GM23248 (cell line): ENCODE measurements around the gene CCBE1. TPM values are rescaled to one million over a fixed set of nuclear protein-coding genes. Genes with fewer than 3 reads are reported as not detected.
A peak's percentile ranks its signal among the peaks of the same experiment; 100 is the strongest.

ENCODE experiments used
- DNase-seq: peaks from one replicate; pipeline ENCODE4 v3.0.0-alpha.2; 2015
- H2AFZ ChIP-seq: fragments of 200-600 bp; sonication (generic); 2 replicates; pipeline ENCODE4 v1.6.1; 2016; ENCODE audit warnings: antibody characterized with exemption
- H3F3A ChIP-seq: fragments of 200-600 bp; sonication (generic); 2 replicates; pipeline ENCODE4 v1.6.1; 2016; ENCODE audit warnings: mild to moderate bottlenecking, antibody characterized with exemption, mixed run types; ENCODE audit not compliant: insufficient read depth
- H3K27ac ChIP-seq: fragments of 200-600 bp; sonication (generic); 2 replicates; pipeline ENCODE4 v1.5.1; 2016; ENCODE audit warnings: mild to moderate bottlenecking
- H3K27me3 ChIP-seq: fragments of 200-600 bp; sonication (generic); replicated peaks from 2 replicates; pipeline ENCODE4 v1.6.1; 2016; ENCODE audit warnings: mild to moderate bottlenecking; ENCODE audit not compliant: insufficient read depth
- H3K36me3 ChIP-seq: fragments of 200-600 bp; sonication (generic); 2 replicates; pipeline ENCODE4 v1.6.1; 2016; ENCODE audit warnings: low read depth, mild to moderate bottlenecking
- H3K4me1 ChIP-seq: fragments of 200-600 bp; sonication (generic); 2 replicates; pipeline ENCODE4 v1.6.1; 2016; ENCODE audit warnings: mild to moderate bottlenecking; ENCODE audit not compliant: insufficient read depth
- H3K4me2 ChIP-seq: fragments of 200-600 bp; sonication (generic); one replicate; pipeline ENCODE4 v1.6.1; 2016; ENCODE audit warnings: mild to moderate bottlenecking; ENCODE audit not compliant: unreplicated experiment
- H3K4me3 ChIP-seq: fragments of 200-600 bp; sonication (generic); 2 replicates; pipeline ENCODE4 v1.5.1; 2016; ENCODE audit warnings: mild to moderate bottlenecking
- H3K79me2 ChIP-seq: fragments of 200-600 bp; sonication (generic); 2 replicates; pipeline ENCODE4 v1.6.1; 2016; ENCODE audit warnings: mild to moderate bottlenecking; ENCODE audit not compliant: insufficient read depth
- H3K9ac ChIP-seq: fragments of 200-600 bp; sonication (generic); 2 replicates; pipeline ENCODE4 v1.6.1; 2016; ENCODE audit warnings: mild to moderate bottlenecking
- H3K9me2 ChIP-seq: fragments of 200-600 bp; sonication (generic); 2 replicates; pipeline ENCODE4 v1.6.1; 2016; ENCODE audit warnings: mixed run types, mild to moderate bottlenecking, moderate library complexity; ENCODE audit not compliant: insufficient read depth
- H3K9me3 ChIP-seq: fragments of 200-600 bp; sonication (generic); one replicate; pipeline ENCODE4 v1.6.1; 2017; ENCODE audit warnings: low read depth
- H4K20me1 ChIP-seq: fragments of 200-600 bp; sonication (generic); 2 replicates; pipeline ENCODE4 v1.6.0; 2016; ENCODE audit not compliant: insufficient read depth
- EZH2 ChIP-seq: fragments of 200-600 bp; sonication (generic); IDR thresholded peaks from 2 replicates; pipeline ENCODE4 v1.6.1; 2018; ENCODE audit warnings: antibody characterized with exemption, mild to moderate bottlenecking; ENCODE audit not compliant: insufficient read depth, poor library complexity, severe bottlenecking
- EZH2phosphoT487 ChIP-seq: fragments of 200-600 bp; sonication (generic); IDR thresholded peaks from 2 replicates; pipeline ENCODE4 v1.6.1; 2018; ENCODE audit warnings: antibody characterized with exemption, moderate library complexity, mild to moderate bottlenecking, low read depth; ENCODE audit not compliant: insufficient read depth
- WGBS, 2 experiments: methylation state at CpG; one replicate each; pipeline ENCODE4 v1.1.6; 2015 to 2017; ENCODE audit warnings: low lambda C conversion rate in 2 of 2, low coverage in 1 of 2; ENCODE audit errors: missing lambda C conversion rate in 2 of 2; 5-methylcytosine and 5-hydroxymethylcytosine counted together
- in situ Hi-C: fragments of 300-500 bp; cut with MboI; formaldehyde crosslinking; loops from 2 replicates; pipeline ENCODE4 v1.15.0; 2020
- polyA plus RNA-seq: library from polyadenylated mRNA; unstranded; fragments of >200 nt; fragmentation: Nextera tagmentation; extraction: Ambion mirVana; gene quantifications from 2 replicates; pipeline ENCODE4 v1.2.1, GENCODE V29; 2016
- total RNA-seq: library from RNA; depleted of rRNA; stranded (reverse); fragments of >200 nt; shearing (Covaris generic); gene quantifications from 2 replicates; pipeline ENCODE4 v1.2.3, GENCODE V29; 2014

CCBE1 gene
- total and polyA plus RNA-seq, 2 experiments from 2014 or later = 16.6 to 33.6 TPM

GRCh38 chr18:59446012-59446411, 251.2 kb downstream of the CCBE1 start:
- H3K36me3 ChIP-seq = no peaks in the 10 kb centered on the region
- WGBS, 2 experiments = 58 to 63% methylated on average over 1 of the region's 1 CpG
- H3K27ac ChIP-seq = no peak overlapping the region
- no peaks in the 10 kb centered on the region for H3K27me3 ChIP-seq
- in situ Hi-C loops = no loop called here
- H3K4me2 ChIP-seq = no peak overlapping the region
- H4K20me1 ChIP-seq = no peaks in the 10 kb centered on the region
- H3K9me3 ChIP-seq = no peaks in the 10 kb centered on the region
- DNase-seq = peak; percentile 52
- no peak for TF ChIP-seq EZH2phosphoT487
- TF ChIP-seq EZH2 = no peak
- no peaks in the 10 kb centered on the region for H3K4me1 ChIP-seq
- no peaks in the 10 kb centered on the region for H3K9me2 ChIP-seq
- no peak overlapping the region for H2AFZ ChIP-seq
- no peak overlapping the region for H3K4me3 ChIP-seq
- no peaks in the 10 kb centered on the region for H3K79me2 ChIP-seq
- H3F3A ChIP-seq = peaks cover 10% of the 10 kb centered on the region; the same call in 1 of the 2 replicates
- H3K9ac ChIP-seq = no peak overlapping the region

DNA sequence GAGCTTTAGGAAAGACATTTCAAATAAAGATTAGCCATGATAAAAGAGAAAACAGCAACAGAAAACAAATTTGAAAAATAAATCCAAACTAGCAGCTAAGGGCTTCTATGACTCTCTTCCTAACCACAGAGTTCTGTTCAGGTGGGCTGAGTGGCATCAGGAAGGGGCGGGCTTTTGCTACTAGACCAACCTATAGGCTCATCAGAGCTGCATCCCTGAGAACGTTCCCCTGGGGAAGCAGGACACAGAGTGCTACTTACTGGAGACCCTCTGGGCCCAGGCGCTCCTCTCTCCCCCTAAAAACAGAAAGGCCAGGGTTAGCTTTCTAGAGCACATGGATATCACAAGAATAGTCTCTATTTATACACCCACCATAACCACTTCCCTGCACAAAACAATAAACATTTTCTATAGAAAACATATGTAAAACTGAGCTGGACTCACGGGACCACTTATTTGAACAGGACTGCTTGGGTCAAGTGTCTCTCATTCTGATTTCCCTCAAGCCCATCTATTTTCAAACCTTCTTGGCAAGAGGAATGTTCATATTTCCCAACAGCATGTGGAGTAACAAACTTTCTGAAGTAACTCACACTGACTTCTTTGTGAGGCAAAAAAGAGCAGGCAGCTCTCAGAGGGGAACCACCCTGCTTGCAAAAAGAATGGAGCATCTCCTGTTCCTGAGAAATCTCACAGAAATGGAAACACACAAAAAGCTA, 259.2 kb downstream of the CCBE1 start:
- H3K36me3 ChIP-seq = no peaks in the 10 kb centered on the region
- H3K4me3 ChIP-seq = no peak overlapping the region
- H3K9ac ChIP-seq = no peak overlapping the region
- no peak for DNase-seq
- WGBS, 2 experiments = 75 to 79% methylated on average over 4 of the region's 4 CpGs
- H3K27ac ChIP-seq = no peak overlapping the region
- no peaks in the 10 kb centered on the region for H4K20me1 ChIP-seq
- in situ Hi-C loops = no loop called here
- no peaks in the 10 kb centered on the region for H3K4me1 ChIP-seq
- no peaks in the 10 kb centered on the region for H3K9me3 ChIP-seq
- TF ChIP-seq EZH2 = no peak
- H3F3A ChIP-seq = no peaks in the 10 kb centered on the region
- H3K79me2 ChIP-seq = no peaks in the 10 kb centered on the region
- H2AFZ ChIP-seq = no peak overlapping the region
- no peaks in the 10 kb centered on the region for H3K27me3 ChIP-seq
- H3K9me2 ChIP-seq = no peaks in the 10 kb centered on the region
- H3K4me2 ChIP-seq = no peak overlapping the region

DNA sequence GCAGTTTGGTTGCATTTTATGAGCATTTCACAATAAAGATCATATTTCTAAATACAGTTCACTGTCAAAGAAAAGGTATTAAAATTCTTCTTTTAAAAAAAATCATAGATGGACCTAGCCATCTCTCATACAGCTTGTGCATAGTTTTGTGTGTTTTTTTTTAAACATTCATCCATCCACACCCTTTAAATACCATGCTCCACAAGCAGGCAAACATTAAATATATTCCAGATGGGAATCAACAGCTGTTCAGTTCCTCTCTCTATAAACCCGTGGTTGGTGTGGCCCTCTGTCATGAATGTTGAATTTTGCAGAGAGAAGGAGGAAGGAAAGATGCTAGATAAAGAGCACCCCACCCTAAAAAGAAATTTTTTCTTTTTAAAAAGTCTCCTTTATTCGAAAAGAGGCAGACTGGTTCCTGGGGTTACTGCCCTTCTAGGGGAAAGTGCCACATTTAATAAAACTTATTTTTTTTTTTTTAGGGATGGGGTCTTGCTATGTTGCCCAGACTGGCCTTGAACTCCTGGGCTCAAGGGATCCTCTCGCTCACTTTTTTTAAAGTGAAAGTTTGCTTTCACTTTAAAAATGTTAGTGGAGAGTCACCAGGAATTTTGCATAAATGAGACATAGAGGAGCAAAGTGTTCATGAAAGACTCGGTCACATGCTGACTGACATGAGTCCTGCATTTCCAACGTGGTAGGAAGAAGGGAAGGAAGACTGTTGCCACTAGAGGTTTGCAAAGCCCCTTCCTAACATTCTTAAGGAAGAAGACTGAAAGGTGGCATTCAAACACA, 264.2 kb downstream of the CCBE1 start:
- Histone ChIP-seq H3K36me3 (no peaks in the 10 kb centered on the region), H3K4me3 (no peak overlapping the region), H3K9me2 (no peaks in the 10 kb centered on the region), H3K27me3 (no peaks in the 10 kb centered on the region), H2AFZ (no peak overlapping the region), H4K20me1 (no peaks in the 10 kb centered on the region), H3K27ac (no peak overlapping the region), H3K9ac (no peak overlapping the region), H3K9me3 (no peaks in the 10 kb centered on the region), H3K79me2 (no peaks in the 10 kb centered on the region), H3K4me2 (no peak overlapping the region), H3K4me1 (no peaks in the 10 kb centered on the region), H3F3A (no peaks in the 10 kb centered on the region)
- TF ChIP-seq EZH2 (no peak), EZH2phosphoT487 (no peak)
- peak; percentile 18 for DNase-seq
- WGBS, 2 experiments = 33 to 36% methylated on average over 5 of the region's 5 CpGs
- in situ Hi-C loops = no loop called here

- no peaks in the 10 kb centered on the region for H4K20me1 ChIP-seq
- H3K4me2 ChIP-seq = no peak overlapping the region
- H3K4me1 ChIP-seq = no peaks in the 10 kb centered on the region
- H3K9me3 ChIP-seq = no peaks in the 10 kb centered on the region
- 70 to 71% methylated on average over 1 of the region's 1 CpG for WGBS, 2 experiments
- H3F3A ChIP-seq = no peaks in the 10 kb centered on the region
- no peak for TF ChIP-seq EZH2phosphoT487
- no peak for TF ChIP-seq EZH2
- no peaks in the 10 kb centered on the region for H3K27me3 ChIP-seq
- H3K27ac ChIP-seq = no peak overlapping the region
- no peak overlapping the region for H3K9ac ChIP-seq
- H3K9me2 ChIP-seq = no peaks in the 10 kb centered on the region
- H3K4me3 ChIP-seq = no peak overlapping the region
- no peaks in the 10 kb centered on the region for H3K36me3 ChIP-seq
- DNase-seq = no peak
- in situ Hi-C loops = no loop called here
- no peaks in the 10 kb centered on the region for H3K79me2 ChIP-seq
- H2AFZ ChIP-seq = no peak overlapping the region
Measured at GRCh38 chr18:59431131-59431530, 266.1 kb downstream of the CCBE1 start.
